Measurements from ENCODE around the gene GRIN3A. TPM values are rescaled to one million over a fixed set of nuclear protein-coding genes. Genes with fewer than 3 reads are reported as not detected.

GRIN3A gene
- total RNA-seq, 1 donor, result not detected

GRCh38 chr9:101677861-101678260, 60.6 kb downstream of the GRIN3A start:
- H3K4me3 ChIP-seq (ENCODE audit: insufficient read depth, low read length), result no peak overlapping the region
- no peaks in the 10 kb centered on the region for H4K20me1 ChIP-seq (ENCODE audit: insufficient read depth, low read length)
- H3K4me2 ChIP-seq (ENCODE audit: insufficient read depth, low read length), result no peak overlapping the region
- TF ChIP-seq CTCF (IDR thresholded peaks at IDR 0.05; ENCODE audit: extremely low read depth, low read depth, low read length), result no peak
- H3K27ac ChIP-seq (ENCODE audit: low read depth, low read length), result no peak overlapping the region
- no peaks in the 10 kb centered on the region for H3K36me3 ChIP-seq (ENCODE audit: insufficient read depth, low read length)
- no peaks in the 10 kb centered on the region for H3K27me3 ChIP-seq (ENCODE audit: insufficient read depth, low read length)
- no peak for DNase-seq (ENCODE audit: insufficient read length, low spot score, missing footprints)
- H2AFZ ChIP-seq (ENCODE audit: low read length), result no peak overlapping the region
- no peaks in the 10 kb centered on the region for H3K4me1 ChIP-seq (ENCODE audit: insufficient read depth, low read length)
- no peaks in the 10 kb centered on the region for H3K79me2 ChIP-seq (ENCODE audit: insufficient read depth, low read length)
- H3K9me3 ChIP-seq (ENCODE audit: low read depth, low read length), result no peaks in the 10 kb centered on the region

- Histone ChIP-seq H3K4me1 (ENCODE audit: insufficient read depth, low read length) (no peaks in the 10 kb centered on the region), H3K27ac (ENCODE audit: low read depth, low read length) (no peak overlapping the region), H3K9me3 (ENCODE audit: low read depth, low read length) (no peaks in the 10 kb centered on the region), H3K79me2 (ENCODE audit: insufficient read depth, low read length) (no peaks in the 10 kb centered on the region), H2AFZ (ENCODE audit: low read length) (no peak overlapping the region), H3K4me3 (ENCODE audit: insufficient read depth, low read length) (no peak overlapping the region), H3K4me2 (ENCODE audit: insufficient read depth, low read length) (no peak overlapping the region), H3K27me3 (ENCODE audit: insufficient read depth, low read length) (no peaks in the 10 kb centered on the region), H4K20me1 (ENCODE audit: insufficient read depth, low read length) (no peaks in the 10 kb centered on the region), H3K36me3 (ENCODE audit: insufficient read depth, low read length) (no peaks in the 10 kb centered on the region)
- no peak for TF ChIP-seq CTCF (IDR thresholded peaks at IDR 0.05; ENCODE audit: extremely low read depth, low read depth, low read length)
- DNase-seq (ENCODE audit: insufficient read length, low spot score, missing footprints), result no peak
Observed at GRCh38 chr9:101675341-101675740, 63.1 kb downstream of the GRIN3A start.

GRCh38 chr9:101674165-101674564, 64.3 kb downstream of the GRIN3A start:
- TF ChIP-seq CTCF (IDR thresholded peaks at IDR 0.05; ENCODE audit: extremely low read depth, low read depth, low read length), result no peak
- H4K20me1 ChIP-seq (ENCODE audit: insufficient read depth, low read length), result no peaks in the 10 kb centered on the region
- no peak for DNase-seq (ENCODE audit: insufficient read length, low spot score, missing footprints)

GRCh38 chr9:101673642-101674041, 64.8 kb downstream of the GRIN3A start:
- H4K20me1 ChIP-seq (ENCODE audit: insufficient read depth, low read length), result no peaks in the 10 kb centered on the region
- H3K27me3 ChIP-seq (ENCODE audit: insufficient read depth, low read length), result no peaks in the 10 kb centered on the region
- H3K4me3 ChIP-seq (ENCODE audit: insufficient read depth, low read length), result no peak overlapping the region
- no peak for TF ChIP-seq CTCF (IDR thresholded peaks at IDR 0.05; ENCODE audit: extremely low read depth, low read depth, low read length)
- H3K4me1 ChIP-seq (ENCODE audit: insufficient read depth, low read length), result no peaks in the 10 kb centered on the region
- no peak overlapping the region for H2AFZ ChIP-seq (ENCODE audit: low read length)
- no peak overlapping the region for H3K4me2 ChIP-seq (ENCODE audit: insufficient read depth, low read length)
- H3K79me2 ChIP-seq (ENCODE audit: insufficient read depth, low read length), result no peaks in the 10 kb centered on the region
- H3K9me3 ChIP-seq (ENCODE audit: low read depth, low read length), result no peaks in the 10 kb centered on the region
- H3K27ac ChIP-seq (ENCODE audit: low read depth, low read length), result no peak overlapping the region
- no peaks in the 10 kb centered on the region for H3K36me3 ChIP-seq (ENCODE audit: insufficient read depth, low read length)
- DNase-seq (ENCODE audit: insufficient read length, low spot score, missing footprints), result no peak

More at GRCh38 chr9:101674165-101674564, 64.3 kb downstream of the GRIN3A start:
- no peaks in the 10 kb centered on the region for H3K9me3 ChIP-seq (ENCODE audit: low read depth, low read length)
- no peaks in the 10 kb centered on the region for H3K36me3 ChIP-seq (ENCODE audit: insufficient read depth, low read length)
- H3K27me3 ChIP-seq (ENCODE audit: insufficient read depth, low read length), result no peaks in the 10 kb centered on the region
- no peak overlapping the region for H3K4me2 ChIP-seq (ENCODE audit: insufficient read depth, low read length)
- no peak overlapping the region for H2AFZ ChIP-seq (ENCODE audit: low read length)
- no peak overlapping the region for H3K4me3 ChIP-seq (ENCODE audit: insufficient read depth, low read length)
- no peak overlapping the region for H3K27ac ChIP-seq (ENCODE audit: low read depth, low read length)
- no peaks in the 10 kb centered on the region for H3K4me1 ChIP-seq (ENCODE audit: insufficient read depth, low read length)
- no peaks in the 10 kb centered on the region for H3K79me2 ChIP-seq (ENCODE audit: insufficient read depth, low read length)

Measured in osteoblast (primary cell).